ENCODE data around the gene MYH7B. TPM values are rescaled to one million over a fixed set of nuclear protein-coding genes. Genes with fewer than 3 reads are reported as not detected.

MYH7B gene
- total RNA-seq, 1 experiment from 2014 or later: 0.22 TPM

DNA sequence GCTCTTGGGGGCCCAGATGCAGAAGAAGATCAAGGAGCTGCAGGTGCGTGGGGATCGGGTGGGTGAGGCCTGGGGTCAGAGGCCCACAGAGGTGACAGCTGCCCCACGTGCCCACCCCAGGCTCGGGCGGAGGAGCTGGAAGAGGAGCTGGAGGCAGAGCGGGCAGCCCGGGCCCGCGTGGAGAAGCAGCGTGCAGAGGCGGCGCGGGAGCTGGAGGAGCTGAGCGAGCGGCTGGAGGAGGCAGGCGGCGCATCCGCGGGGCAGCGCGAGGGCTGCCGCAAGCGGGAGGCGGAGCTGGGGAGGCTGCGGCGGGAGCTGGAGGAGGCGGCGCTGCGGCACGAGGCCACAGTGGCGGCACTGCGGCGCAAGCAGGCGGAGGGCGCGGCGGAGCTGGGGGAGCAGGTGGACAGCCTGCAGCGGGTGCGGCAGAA lies 41.5 kb downstream of the MYH7B start:
- no peak overlapping the region for H3K27ac ChIP-seq (ENCODE audit: insufficient read length, low read depth, low read length)
- no peaks in the 10 kb centered on the region for H3K79me2 ChIP-seq (ENCODE audit: insufficient read depth, low read length)
- no peak overlapping the region for H2BK120ac ChIP-seq (ENCODE audit: low read depth, low read length, poor library complexity, severe bottlenecking)

More for the DNA sequence above, 41.5 kb downstream of the MYH7B start:
- peaks cover 2 to 5% of the 10 kb centered on the region in 2 experiments for H3K4me1 Mint-ChIP-seq
- DNase-seq: peak; percentile 71
- TF ChIP-seq, protein P1, sequence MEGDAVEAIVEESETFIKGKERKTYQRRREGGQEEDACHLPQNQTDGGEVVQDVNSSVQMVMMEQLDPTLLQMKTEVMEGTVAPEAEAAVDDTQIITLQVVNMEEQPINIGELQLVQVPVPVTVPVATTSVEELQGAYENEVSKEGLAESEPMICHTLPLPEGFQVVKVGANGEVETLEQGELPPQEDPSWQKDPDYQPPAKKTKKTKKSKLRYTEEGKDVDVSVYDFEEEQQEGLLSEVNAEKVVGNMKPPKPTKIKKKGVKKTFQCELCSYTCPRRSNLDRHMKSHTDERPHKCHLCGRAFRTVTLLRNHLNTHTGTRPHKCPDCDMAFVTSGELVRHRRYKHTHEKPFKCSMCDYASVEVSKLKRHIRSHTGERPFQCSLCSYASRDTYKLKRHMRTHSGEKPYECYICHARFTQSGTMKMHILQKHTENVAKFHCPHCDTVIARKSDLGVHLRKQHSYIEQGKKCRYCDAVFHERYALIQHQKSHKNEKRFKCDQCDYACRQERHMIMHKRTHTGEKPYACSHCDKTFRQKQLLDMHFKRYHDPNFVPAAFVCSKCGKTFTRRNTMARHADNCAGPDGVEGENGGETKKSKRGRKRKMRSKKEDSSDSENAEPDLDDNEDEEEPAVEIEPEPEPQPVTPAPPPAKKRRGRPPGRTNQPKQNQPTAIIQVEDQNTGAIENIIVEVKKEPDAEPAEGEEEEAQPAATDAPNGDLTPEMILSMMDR (conservative IDR thresholded peaks at IDR 0.05): no peak
- Histone ChIP-seq H3K56ac (ENCODE audit: insufficient read length, low read depth, low read length) (no peak overlapping the region), H3K23me2 (ENCODE audit: insufficient read length, low read depth, low read length, poor library complexity, severe bottlenecking) (no peaks in the 10 kb centered on the region), H4K91ac (ENCODE audit: insufficient read length, low read depth, low read length) (no peak overlapping the region), H2BK20ac (ENCODE audit: low read depth, low read length, poor library complexity, severe bottlenecking) (no peak overlapping the region), H3K79me1 (ENCODE audit: insufficient read depth, low read depth, low read length, poor library complexity, severe bottlenecking) (no peaks in the 10 kb centered on the region), H3K14ac (ENCODE audit: insufficient read depth, low read length) (no peak overlapping the region), H3K4me1 (ENCODE audit: insufficient read depth, low read length) (no peaks in the 10 kb centered on the region), H2BK15ac (ENCODE audit: low read depth, low read length) (no peak overlapping the region), H3K27me3 (ENCODE audit: insufficient read depth, low read length) (no peaks in the 10 kb centered on the region), H3K4ac (ENCODE audit: low read depth, low read length) (no peak overlapping the region), H3K9ac (ENCODE audit: extremely low read depth, insufficient read length, low read length) (no peak overlapping the region), H2BK5ac (ENCODE audit: insufficient read length, low read length) (no peak overlapping the region), H3T11ph (ENCODE audit: low read length) (no peak overlapping the region), H4K8ac (replicated peaks; ENCODE audit: insufficient read length, low read depth, low read length) (no peak overlapping the region), H3K4me2 (ENCODE audit: insufficient read depth, insufficient read length, low read length) (no peak overlapping the region), H4K5ac (ENCODE audit: insufficient read length, low read depth, low read length) (no peak overlapping the region), H3K9me3 (ENCODE audit: control insufficient read depth, low read depth, low read length) (no peaks in the 10 kb centered on the region), H2AFZ (ENCODE audit: low read length) (no peak overlapping the region), H3K23ac (ENCODE audit: insufficient read length, low read depth, low read length) (no peak overlapping the region), H2AK5ac (ENCODE audit: insufficient read length, low read length) (no peak overlapping the region), H3K18ac (ENCODE audit: insufficient read length, low read depth, low read length) (no peak overlapping the region), H4K20me1 (ENCODE audit: control insufficient read depth, insufficient read depth, insufficient read length) (no peaks in the 10 kb centered on the region), H2BK12ac (ENCODE audit: insufficient read length, low read depth, low read length) (no peak overlapping the region)
- peaks cover 13 to 71% (median 51%) of the 10 kb centered on the region in 3 experiments; a peak in 6 of 7 replicates for H3K36me3 Mint-ChIP-seq (ENCODE audit: insufficient read depth in 1 of 3, low read depth in 3 of 3)
- H3K4me3 Mint-ChIP-seq: no peak overlapping the region
- no peaks in the 10 kb centered on the region; a peak in 1 of 5 replicates for H3K9me3 Mint-ChIP-seq
- WGBS (ENCODE audit: extremely low coverage, insufficient read length, low lambda C conversion rate): no CpG with 5 or more reads among the region's 39 CpGs
- peak overlapping the region in 1 of 3 experiments; percentile 75; a peak in 1 of 7 replicates for H3K27ac Mint-ChIP-seq
- H3K27me3 Mint-ChIP-seq (ENCODE audit: low read depth): no peaks in the 10 kb centered on the region; the same call in 1 of the 2 replicates
